ENCODE measurements around the gene RNF123.

Gene RNF123

DNA sequence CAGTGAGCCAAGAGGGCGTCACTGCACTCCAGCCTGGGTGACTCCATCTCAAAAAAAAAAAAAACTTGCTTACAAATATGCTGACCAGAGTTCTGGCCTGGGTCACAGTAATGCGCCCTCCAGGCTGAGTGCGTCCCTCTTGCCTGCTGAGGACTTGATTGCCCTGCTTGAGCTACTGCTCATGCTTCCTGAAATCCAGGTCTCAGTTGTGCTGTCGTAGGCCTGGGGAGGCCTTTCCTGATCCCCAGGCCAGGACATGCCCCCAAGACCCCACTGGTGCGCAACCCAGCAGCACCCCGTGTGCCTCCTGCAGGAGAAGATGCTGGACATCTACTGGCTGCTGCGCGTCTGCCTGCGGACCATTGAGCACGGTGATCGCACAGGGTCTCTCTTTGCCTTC lies 22.8 kb downstream of the RNF123 start:
- no peak for ATAC-seq
- TF ChIP-seq, protein P1, sequence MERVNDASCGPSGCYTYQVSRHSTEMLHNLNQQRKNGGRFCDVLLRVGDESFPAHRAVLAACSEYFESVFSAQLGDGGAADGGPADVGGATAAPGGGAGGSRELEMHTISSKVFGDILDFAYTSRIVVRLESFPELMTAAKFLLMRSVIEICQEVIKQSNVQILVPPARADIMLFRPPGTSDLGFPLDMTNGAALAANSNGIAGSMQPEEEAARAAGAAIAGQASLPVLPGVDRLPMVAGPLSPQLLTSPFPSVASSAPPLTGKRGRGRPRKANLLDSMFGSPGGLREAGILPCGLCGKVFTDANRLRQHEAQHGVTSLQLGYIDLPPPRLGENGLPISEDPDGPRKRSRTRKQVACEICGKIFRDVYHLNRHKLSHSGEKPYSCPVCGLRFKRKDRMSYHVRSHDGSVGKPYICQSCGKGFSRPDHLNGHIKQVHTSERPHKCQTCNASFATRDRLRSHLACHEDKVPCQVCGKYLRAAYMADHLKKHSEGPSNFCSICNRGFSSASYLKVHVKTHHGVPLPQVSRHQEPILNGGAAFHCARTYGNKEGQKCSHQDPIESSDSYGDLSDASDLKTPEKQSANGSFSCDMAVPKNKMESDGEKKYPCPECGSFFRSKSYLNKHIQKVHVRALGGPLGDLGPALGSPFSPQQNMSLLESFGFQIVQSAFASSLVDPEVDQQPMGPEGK (CRISPR knock-in tag; IDR thresholded peaks at IDR 0.05; ENCODE audit: borderline replicate concordance) = no peak
- TF ChIP-seq ZNF70 (CRISPR knock-in tag; IDR thresholded peaks at IDR 0.05) = no peak
- no peak for TF ChIP-seq GLIS3 (CRISPR knock-in tag; IDR thresholded peaks at IDR 0.05)
- TF ChIP-seq, protein P2, sequence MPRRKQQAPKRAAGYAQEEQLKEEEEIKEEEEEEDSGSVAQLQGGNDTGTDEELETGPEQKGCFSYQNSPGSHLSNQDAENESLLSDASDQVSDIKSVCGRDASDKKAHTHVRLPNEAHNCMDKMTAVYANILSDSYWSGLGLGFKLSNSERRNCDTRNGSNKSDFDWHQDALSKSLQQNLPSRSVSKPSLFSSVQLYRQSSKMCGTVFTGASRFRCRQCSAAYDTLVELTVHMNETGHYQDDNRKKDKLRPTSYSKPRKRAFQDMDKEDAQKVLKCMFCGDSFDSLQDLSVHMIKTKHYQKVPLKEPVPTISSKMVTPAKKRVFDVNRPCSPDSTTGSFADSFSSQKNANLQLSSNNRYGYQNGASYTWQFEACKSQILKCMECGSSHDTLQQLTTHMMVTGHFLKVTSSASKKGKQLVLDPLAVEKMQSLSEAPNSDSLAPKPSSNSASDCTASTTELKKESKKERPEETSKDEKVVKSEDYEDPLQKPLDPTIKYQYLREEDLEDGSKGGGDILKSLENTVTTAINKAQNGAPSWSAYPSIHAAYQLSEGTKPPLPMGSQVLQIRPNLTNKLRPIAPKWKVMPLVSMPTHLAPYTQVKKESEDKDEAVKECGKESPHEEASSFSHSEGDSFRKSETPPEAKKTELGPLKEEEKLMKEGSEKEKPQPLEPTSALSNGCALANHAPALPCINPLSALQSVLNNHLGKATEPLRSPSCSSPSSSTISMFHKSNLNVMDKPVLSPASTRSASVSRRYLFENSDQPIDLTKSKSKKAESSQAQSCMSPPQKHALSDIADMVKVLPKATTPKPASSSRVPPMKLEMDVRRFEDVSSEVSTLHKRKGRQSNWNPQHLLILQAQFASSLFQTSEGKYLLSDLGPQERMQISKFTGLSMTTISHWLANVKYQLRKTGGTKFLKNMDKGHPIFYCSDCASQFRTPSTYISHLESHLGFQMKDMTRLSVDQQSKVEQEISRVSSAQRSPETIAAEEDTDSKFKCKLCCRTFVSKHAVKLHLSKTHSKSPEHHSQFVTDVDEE (CRISPR knock-in tag; IDR thresholded peaks at IDR 0.05) = no peak
- TF ChIP-seq ESRRG (CRISPR knock-in tag; IDR thresholded peaks at IDR 0.05) = no peak
- no peak for TF ChIP-seq OSR1 (CRISPR knock-in tag; IDR thresholded peaks at IDR 0.05)
- TF ChIP-seq, protein P3, sequence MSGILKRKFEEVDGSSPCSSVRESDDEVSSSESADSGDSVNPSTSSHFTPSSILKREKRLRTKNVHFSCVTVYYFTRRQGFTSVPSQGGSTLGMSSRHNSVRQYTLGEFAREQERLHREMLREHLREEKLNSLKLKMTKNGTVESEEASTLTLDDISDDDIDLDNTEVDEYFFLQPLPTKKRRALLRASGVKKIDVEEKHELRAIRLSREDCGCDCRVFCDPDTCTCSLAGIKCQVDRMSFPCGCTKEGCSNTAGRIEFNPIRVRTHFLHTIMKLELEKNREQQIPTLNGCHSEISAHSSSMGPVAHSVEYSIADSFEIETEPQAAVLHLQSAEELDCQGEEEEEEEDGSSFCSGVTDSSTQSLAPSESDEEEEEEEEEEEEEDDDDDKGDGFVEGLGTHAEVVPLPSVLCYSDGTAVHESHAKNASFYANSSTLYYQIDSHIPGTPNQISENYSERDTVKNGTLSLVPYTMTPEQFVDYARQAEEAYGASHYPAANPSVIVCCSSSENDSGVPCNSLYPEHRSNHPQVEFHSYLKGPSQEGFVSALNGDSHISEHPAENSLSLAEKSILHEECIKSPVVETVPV (CRISPR knock-in tag; IDR thresholded peaks at IDR 0.05) = no peak
- TF ChIP-seq SNAI2 (CRISPR knock-in tag; IDR thresholded peaks at IDR 0.05) = no peak
- TF ChIP-seq ZFP30 (CRISPR knock-in tag; IDR thresholded peaks at IDR 0.05) = no peak
- no peak for TF ChIP-seq TCF4 (CRISPR knock-in tag; IDR thresholded peaks at IDR 0.05; ENCODE audit: borderline replicate concordance)
- TF ChIP-seq, protein P4, sequence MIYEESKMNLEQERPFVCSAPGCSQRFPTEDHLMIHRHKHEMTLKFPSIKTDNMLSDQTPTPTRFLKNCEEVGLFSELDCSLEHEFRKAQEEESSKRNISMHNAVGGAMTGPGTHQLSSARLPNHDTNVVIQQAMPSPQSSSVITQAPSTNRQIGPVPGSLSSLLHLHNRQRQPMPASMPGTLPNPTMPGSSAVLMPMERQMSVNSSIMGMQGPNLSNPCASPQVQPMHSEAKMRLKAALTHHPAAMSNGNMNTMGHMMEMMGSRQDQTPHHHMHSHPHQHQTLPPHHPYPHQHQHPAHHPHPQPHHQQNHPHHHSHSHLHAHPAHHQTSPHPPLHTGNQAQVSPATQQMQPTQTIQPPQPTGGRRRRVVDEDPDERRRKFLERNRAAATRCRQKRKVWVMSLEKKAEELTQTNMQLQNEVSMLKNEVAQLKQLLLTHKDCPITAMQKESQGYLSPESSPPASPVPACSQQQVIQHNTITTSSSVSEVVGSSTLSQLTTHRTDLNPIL (CRISPR knock-in tag; IDR thresholded peaks at IDR 0.05; ENCODE audit: low read depth) = no peak
- no peak for TF ChIP-seq BACH2 (CRISPR knock-in tag; IDR thresholded peaks at IDR 0.05; ENCODE audit: borderline replicate concordance)
- TF ChIP-seq ZNF8 (CRISPR knock-in tag; IDR thresholded peaks at IDR 0.05) = no peak
- no peak for TF ChIP-seq ARNTL (CRISPR knock-in tag; IDR thresholded peaks at IDR 0.05; ENCODE audit: borderline replicate concordance, low read depth)
- TF ChIP-seq PPARA (CRISPR knock-in tag; IDR thresholded peaks at IDR 0.05; ENCODE audit: borderline replicate concordance) = no peak
- no peak for TF ChIP-seq CSDC2 (CRISPR knock-in tag; IDR thresholded peaks at IDR 0.05)

DNA sequence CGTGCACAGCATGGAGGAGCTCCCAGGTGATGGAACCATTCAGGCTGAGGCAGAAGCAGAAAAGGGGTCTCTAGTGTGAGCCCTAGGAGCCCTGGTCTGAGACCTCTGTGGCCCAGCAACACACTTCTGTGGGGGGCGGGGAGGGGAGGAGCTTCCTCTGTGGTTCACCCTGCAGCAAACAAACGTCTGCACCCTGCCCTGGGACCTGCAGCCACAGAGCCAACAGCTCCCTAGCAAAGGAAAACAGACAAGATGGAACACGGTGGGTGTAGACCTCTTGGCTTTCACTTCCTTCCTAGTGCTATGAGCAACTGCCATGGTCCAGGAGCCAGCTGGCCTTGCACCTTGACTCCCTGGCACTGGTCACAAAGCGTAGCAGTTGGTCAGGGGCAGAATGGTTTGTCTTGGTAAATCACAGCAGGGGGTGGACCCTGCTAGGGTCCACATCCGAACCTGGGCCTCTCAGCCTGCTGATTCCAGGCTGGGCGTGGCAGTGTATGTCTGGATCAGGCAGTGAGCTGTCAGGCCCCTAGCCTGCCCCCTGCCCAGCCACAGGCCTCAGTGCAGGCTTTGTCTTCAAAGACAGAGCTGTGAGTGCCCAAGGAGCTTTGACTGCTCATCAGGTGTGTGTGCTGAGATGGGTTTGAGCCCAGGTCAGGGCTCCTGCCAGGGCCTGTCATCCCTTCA lies 23.4 kb downstream of the RNF123 start:
- no peak for ATAC-seq
- TF ChIP-seq, protein P4 (CRISPR knock-in tag; IDR thresholded peaks at IDR 0.05; ENCODE audit: low read depth) = no peak
- TF ChIP-seq ZNF565 (CRISPR knock-in tag; conservative IDR thresholded peaks at IDR 0.05; ENCODE audit: low read depth) (no peak), OSR1 (CRISPR knock-in tag; IDR thresholded peaks at IDR 0.05) (no peak), ARNTL (CRISPR knock-in tag; IDR thresholded peaks at IDR 0.05; ENCODE audit: borderline replicate concordance, low read depth) (no peak), ESRRG (CRISPR knock-in tag; IDR thresholded peaks at IDR 0.05) (no peak), BACH2 (CRISPR knock-in tag; IDR thresholded peaks at IDR 0.05; ENCODE audit: borderline replicate concordance) (no peak), ZFP3 (CRISPR knock-in tag; IDR thresholded peaks at IDR 0.05) (no peak), ISL1 (CRISPR knock-in tag; IDR thresholded peaks at IDR 0.05) (no peak), SNAI2 (CRISPR knock-in tag; IDR thresholded peaks at IDR 0.05) (no peak), RARB (CRISPR knock-in tag; IDR thresholded peaks at IDR 0.05) (no peak), ZC3H10 (CRISPR knock-in tag; IDR thresholded peaks at IDR 0.05) (no peak), CSDC2 (CRISPR knock-in tag; IDR thresholded peaks at IDR 0.05) (no peak), ZFP30 (CRISPR knock-in tag; IDR thresholded peaks at IDR 0.05) (no peak), TCF4 (CRISPR knock-in tag; IDR thresholded peaks at IDR 0.05; ENCODE audit: borderline replicate concordance) (no peak), PPARA (CRISPR knock-in tag; IDR thresholded peaks at IDR 0.05; ENCODE audit: borderline replicate concordance) (no peak), ZNF70 (CRISPR knock-in tag; IDR thresholded peaks at IDR 0.05) (no peak)
- TF ChIP-seq, protein P1 (CRISPR knock-in tag; IDR thresholded peaks at IDR 0.05; ENCODE audit: borderline replicate concordance) = no peak
- TF ChIP-seq, protein P3 (CRISPR knock-in tag; IDR thresholded peaks at IDR 0.05) = no peak
- TF ChIP-seq, protein P2 (CRISPR knock-in tag; IDR thresholded peaks at IDR 0.05) = no peak
